ENCODE results near the gene CCDC81.

The CCDC81 gene

GRCh38 chr11:86449993-86450629 is 75.4 kb downstream of the CCDC81 start:
- Histone ChIP-seq H3K27ac (ENCODE audit: low read length) (no peak overlapping the region), H3K9ac (ENCODE audit: low read length in 2 of 2) (no peak overlapping the region), H3K36me3 (ENCODE audit: control insufficient read depth in 2 of 2, insufficient read depth in 2 of 2, low read length in 2 of 2) (peaks cover 10 to 23% of the 10 kb centered on the region in 2 donors), H3K4me3 (ENCODE audit: low read length in 2 of 2) (no peak overlapping the region), H3K27me3 (ENCODE audit: control insufficient read depth in 1 of 2, insufficient read depth in 2 of 2, low read length in 2 of 2) (no peaks in the 10 kb centered on the region), H3K9me3 (ENCODE audit: control insufficient read depth in 2 of 2, low read length in 2 of 2) (no peaks in the 10 kb centered on the region), H3K4me1 (ENCODE audit: control insufficient read depth, insufficient read depth, low read length) (peaks cover 4% of the 10 kb centered on the region)

- H3K36me3 ChIP-seq (ENCODE audit: control insufficient read depth in 2 of 2, insufficient read depth in 2 of 2, low read length in 2 of 2), result no peaks in the 10 kb centered on the region
- H3K4me1 ChIP-seq (ENCODE audit: control insufficient read depth, insufficient read depth, low read length), result peaks cover 12% of the 10 kb centered on the region
- no peak overlapping the region for H3K27ac ChIP-seq (ENCODE audit: low read length)
- no peaks in the 10 kb centered on the region for H3K27me3 ChIP-seq (ENCODE audit: control insufficient read depth in 1 of 2, insufficient read depth in 2 of 2, low read length in 2 of 2)
- no peaks in the 10 kb centered on the region for H3K9me3 ChIP-seq (ENCODE audit: control insufficient read depth in 2 of 2, low read length in 2 of 2)
- H3K9ac ChIP-seq (ENCODE audit: low read length in 2 of 2), result no peak overlapping the region
- H3K4me3 ChIP-seq (ENCODE audit: low read length in 2 of 2), result no peak overlapping the region
These were observed 78.8 kb downstream of the CCDC81 start for GRCh38 chr11:86453290-86454030.

DNA sequence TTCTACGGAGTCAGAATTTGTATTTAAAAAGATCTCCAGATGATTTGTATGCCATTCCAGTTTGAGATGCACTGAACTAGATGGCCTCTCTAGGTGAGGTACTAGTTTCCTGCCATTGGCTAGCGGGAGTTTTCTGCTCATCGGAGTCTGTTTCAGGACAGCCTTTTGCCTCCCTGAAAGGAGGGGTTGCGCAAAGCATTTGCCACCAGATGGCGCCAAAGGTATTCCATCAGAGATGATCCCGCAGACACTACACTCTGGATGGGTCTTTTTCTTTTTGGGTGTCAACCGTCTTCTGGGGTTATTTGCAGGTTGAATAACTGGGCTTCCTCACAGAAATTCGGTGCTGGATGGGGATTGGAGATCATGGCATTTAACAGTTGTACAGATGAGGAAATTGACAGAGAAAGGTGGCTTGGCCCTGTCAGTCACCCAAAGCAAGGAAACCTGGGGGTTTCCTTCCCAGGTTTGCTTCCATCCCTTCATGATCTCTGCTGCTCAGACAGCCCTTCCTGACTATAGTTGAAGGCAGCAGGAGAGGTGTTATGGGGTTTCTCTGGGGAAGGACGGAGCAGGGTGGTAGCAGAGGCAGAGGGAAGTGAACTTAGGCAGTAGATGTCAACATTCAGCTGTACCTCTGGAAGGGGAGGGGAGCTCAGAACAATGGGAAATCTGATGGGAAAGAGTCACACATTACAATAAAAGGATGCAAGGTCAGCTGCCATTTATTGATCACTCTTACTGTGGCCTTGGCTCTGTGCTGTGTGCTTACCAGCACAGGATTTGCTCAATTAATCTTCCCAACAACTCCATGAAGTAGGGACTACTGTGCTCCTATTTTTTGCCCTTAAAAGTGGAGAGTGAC is 81.6 kb downstream of the CCDC81 start:
- H3K36me3 ChIP-seq (ENCODE audit: control insufficient read depth in 2 of 2, insufficient read depth in 2 of 2, low read length in 2 of 2), result no peaks in the 10 kb centered on the region
- H3K27me3 ChIP-seq (ENCODE audit: control insufficient read depth in 1 of 2, insufficient read depth in 2 of 2, low read length in 2 of 2), result no peaks in the 10 kb centered on the region
- peaks cover 27% of the 10 kb centered on the region for H3K4me1 ChIP-seq (ENCODE audit: control insufficient read depth, insufficient read depth, low read length)
- peak overlapping the region; percentile 24 for H3K27ac ChIP-seq (ENCODE audit: low read length)
- H3K9me3 ChIP-seq (ENCODE audit: control insufficient read depth in 2 of 2, low read length in 2 of 2), result no peaks in the 10 kb centered on the region
- no peak overlapping the region for H3K4me3 ChIP-seq (ENCODE audit: low read length in 2 of 2)
- peak overlapping the region in 1 of 2 donors; percentile 47 for H3K9ac ChIP-seq (ENCODE audit: low read length in 2 of 2)

- Histone ChIP-seq H3K9me3 (ENCODE audit: control insufficient read depth in 2 of 2, low read length in 2 of 2) (no peaks in the 10 kb centered on the region), H3K36me3 (ENCODE audit: control insufficient read depth in 2 of 2, insufficient read depth in 2 of 2, low read length in 2 of 2) (peaks cover 3 to 4% of the 10 kb centered on the region in 2 donors), H3K27me3 (ENCODE audit: control insufficient read depth in 1 of 2, insufficient read depth in 2 of 2, low read length in 2 of 2) (no peaks in the 10 kb centered on the region), H3K27ac (ENCODE audit: low read length) (peak overlapping the region; percentile 31), H3K4me3 (ENCODE audit: low read length in 2 of 2) (no peak overlapping the region), H3K4me1 (ENCODE audit: control insufficient read depth, insufficient read depth, low read length) (peaks cover 27% of the 10 kb centered on the region), H3K9ac (ENCODE audit: low read length in 2 of 2) (no peak overlapping the region)
These were observed 83.8 kb downstream of the CCDC81 start for GRCh38 chr11:86458294-86459001.

DNA sequence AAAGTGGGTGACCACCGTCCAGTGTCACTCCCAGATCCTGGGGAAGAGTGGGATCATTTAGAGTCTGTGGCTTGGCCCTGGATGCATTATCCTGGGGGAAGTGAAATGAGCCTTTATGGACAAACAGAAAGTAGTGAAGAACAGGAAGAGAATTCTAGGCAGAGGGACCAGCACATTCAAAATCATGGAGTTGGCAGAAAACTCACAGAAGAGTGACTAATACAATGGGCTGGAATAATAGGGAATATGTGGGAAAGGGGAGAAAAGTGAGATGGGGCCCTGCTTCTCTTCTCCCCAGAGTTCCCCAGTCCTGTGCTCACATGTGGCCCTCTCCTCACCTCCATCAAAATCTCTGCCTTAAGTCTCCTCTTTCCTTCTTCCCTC is 84.3 kb downstream of the CCDC81 start:
- Histone ChIP-seq H3K9me3 (ENCODE audit: control insufficient read depth in 2 of 2, low read length in 2 of 2) (no peaks in the 10 kb centered on the region), H3K27ac (ENCODE audit: low read length) (peak overlapping the region; percentile 31), H3K27me3 (ENCODE audit: control insufficient read depth in 1 of 2, insufficient read depth in 2 of 2, low read length in 2 of 2) (no peaks in the 10 kb centered on the region), H3K9ac (ENCODE audit: low read length in 2 of 2) (no peak overlapping the region), H3K4me3 (ENCODE audit: low read length in 2 of 2) (no peak overlapping the region), H3K36me3 (ENCODE audit: control insufficient read depth in 2 of 2, insufficient read depth in 2 of 2, low read length in 2 of 2) (peaks cover 3 to 4% of the 10 kb centered on the region in 2 donors), H3K4me1 (ENCODE audit: control insufficient read depth, insufficient read depth, low read length) (peaks cover 27% of the 10 kb centered on the region)

DNA sequence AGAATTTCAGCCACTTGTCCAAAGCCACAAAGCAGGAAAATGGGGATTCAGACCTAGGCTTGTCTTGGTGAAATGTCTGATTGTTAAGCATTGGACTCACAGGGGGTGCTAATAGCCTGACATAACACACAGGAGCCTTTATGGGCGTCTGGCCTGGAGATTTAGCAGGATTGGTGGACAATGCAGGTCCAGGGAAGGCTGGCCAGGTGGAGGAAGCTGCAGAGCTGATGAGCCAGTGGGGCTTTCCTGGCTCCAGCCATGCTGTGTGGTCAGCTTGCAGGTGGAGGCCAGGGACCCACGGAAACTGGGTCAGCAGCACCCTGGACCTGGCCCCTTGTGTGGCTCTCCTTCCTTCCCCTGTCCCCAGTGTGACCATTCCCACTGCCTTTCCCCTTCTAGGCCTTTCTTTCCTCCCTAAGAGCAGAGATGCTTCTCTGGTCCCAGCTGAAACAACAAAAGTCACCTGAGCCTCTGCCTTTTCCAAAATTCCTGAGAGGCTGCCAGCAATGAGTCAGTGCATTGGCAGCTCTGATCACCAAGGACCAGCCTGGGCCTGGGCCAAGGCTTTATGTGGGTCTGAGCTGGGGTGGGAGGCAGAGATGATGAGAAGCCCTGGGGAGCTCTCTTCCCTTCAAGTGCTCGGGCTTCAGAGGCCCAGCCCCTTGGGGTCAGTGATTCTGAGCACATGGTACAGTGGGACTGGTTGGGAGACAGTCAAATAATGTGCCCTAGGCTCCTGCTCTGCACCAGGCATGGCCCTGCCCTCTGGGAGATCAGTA is 85.2 kb downstream of the CCDC81 start:
- Histone ChIP-seq H3K4me1 (ENCODE audit: control insufficient read depth, insufficient read depth, low read length) (peaks cover 27% of the 10 kb centered on the region), H3K27ac (ENCODE audit: low read length) (peak overlapping the region; percentile 31), H3K9me3 (ENCODE audit: control insufficient read depth in 2 of 2, low read length in 2 of 2) (no peaks in the 10 kb centered on the region), H3K36me3 (ENCODE audit: control insufficient read depth in 2 of 2, insufficient read depth in 2 of 2, low read length in 2 of 2) (peaks cover 3 to 4% of the 10 kb centered on the region in 2 donors), H3K4me3 (ENCODE audit: low read length in 2 of 2) (no peak overlapping the region), H3K9ac (ENCODE audit: low read length in 2 of 2) (no peak overlapping the region), H3K27me3 (ENCODE audit: control insufficient read depth in 1 of 2, insufficient read depth in 2 of 2, low read length in 2 of 2) (no peaks in the 10 kb centered on the region)

DNA sequence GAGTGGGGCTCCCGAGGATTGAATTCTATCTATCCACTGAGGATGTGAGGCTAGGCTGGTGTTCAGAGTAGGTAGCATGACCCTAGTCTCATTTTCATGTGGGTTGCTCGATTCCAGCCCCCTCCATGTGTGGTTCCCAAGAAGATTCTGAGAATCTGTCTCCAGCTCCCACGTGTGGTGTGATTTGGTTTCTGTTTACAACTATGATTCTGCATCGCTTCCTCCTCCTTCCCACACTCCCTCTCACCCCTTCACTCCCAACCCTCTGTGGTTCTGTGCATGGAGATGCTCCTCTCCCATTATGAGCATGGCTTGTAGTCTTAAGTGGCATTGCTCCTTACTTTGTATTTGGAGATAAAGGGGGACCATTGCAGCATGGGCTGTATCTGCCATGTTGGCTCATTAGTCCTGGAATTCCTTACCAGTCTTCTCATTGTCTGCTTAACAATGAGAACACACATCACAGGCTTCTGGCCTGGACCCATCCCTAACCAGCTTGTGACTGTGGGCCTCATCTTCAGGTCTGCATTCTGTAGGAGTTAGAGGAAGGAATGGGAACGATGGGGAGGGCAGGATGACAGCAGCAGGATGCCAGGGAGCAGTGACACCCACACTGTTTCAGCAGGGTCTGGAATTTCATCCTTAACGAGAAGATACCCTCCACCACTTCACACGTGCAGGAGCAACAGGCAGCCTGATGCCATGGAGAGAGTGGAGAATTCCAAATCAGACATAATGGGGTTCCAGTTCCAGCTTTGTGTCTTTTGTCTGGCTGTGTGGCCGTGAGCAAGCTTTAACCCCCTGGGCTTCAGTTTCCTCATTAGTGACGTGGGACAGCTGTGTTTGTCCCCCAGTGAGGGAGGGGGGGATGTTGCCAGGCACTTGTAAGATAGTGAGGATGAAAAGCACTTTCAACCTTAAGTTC is 86.0 kb downstream of the CCDC81 start:
- Histone ChIP-seq H3K4me1 (ENCODE audit: control insufficient read depth, insufficient read depth, low read length) (peaks cover 27% of the 10 kb centered on the region), H3K4me3 (ENCODE audit: low read length in 2 of 2) (no peak overlapping the region), H3K27me3 (ENCODE audit: control insufficient read depth in 1 of 2, insufficient read depth in 2 of 2, low read length in 2 of 2) (no peaks in the 10 kb centered on the region), H3K9ac (ENCODE audit: low read length in 2 of 2) (no peak overlapping the region), H3K27ac (ENCODE audit: low read length) (peak overlapping the region; percentile 31), H3K9me3 (ENCODE audit: control insufficient read depth in 2 of 2, low read length in 2 of 2) (no peaks in the 10 kb centered on the region), H3K36me3 (ENCODE audit: control insufficient read depth in 2 of 2, insufficient read depth in 2 of 2, low read length in 2 of 2) (peaks cover 3 to 4% of the 10 kb centered on the region in 2 donors)

DNA sequence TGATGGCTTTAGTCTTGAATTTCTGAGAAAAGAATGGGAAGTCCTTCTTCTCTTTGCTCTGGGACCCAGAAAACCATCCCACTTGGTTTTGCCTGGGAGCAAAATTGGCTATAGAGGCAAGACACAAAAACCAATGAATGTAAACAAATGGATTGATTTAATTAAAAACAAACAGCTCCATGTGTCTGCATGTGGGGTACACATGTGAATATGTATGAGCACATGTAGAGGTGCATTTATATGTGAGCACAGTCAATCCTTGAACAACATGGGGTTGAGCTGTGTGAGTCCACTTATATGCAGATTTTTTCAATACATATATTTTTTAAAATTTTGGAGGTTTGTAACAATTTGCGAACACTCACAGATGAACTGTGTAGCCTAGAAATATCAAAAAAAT is 87.2 kb downstream of the CCDC81 start:
- Histone ChIP-seq H3K4me3 (ENCODE audit: low read length in 2 of 2) (no peak overlapping the region), H3K27ac (ENCODE audit: low read length) (no peak overlapping the region), H3K27me3 (ENCODE audit: control insufficient read depth in 1 of 2, insufficient read depth in 2 of 2, low read length in 2 of 2) (no peaks in the 10 kb centered on the region), H3K4me1 (ENCODE audit: control insufficient read depth, insufficient read depth, low read length) (peaks cover 21% of the 10 kb centered on the region), H3K9ac (ENCODE audit: low read length in 2 of 2) (no peak overlapping the region), H3K36me3 (ENCODE audit: control insufficient read depth in 2 of 2, insufficient read depth in 2 of 2, low read length in 2 of 2) (peaks cover 3 to 4% of the 10 kb centered on the region in 2 donors), H3K9me3 (ENCODE audit: control insufficient read depth in 2 of 2, low read length in 2 of 2) (no peaks in the 10 kb centered on the region)

DNA sequence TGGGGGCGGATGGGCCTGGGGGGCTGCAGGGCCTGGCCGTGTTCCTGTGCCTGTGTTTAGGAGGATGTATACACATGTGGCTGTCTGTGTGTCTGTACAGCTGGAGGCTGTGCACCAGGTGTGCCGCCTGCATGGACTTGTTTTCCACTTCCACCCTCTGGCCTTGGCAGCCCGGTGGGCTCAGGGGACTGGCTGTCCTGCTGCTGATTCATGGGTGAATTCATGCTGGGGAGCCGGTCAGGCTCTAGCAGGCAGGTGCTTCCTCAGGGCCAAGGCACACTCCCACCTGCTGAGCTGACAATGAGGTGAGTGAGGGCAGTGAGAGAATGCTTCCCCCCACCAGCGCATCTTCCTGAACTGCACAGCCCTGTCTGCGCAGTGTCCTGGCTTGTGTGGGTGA is 88.4 kb downstream of the CCDC81 start:
- no peak overlapping the region for H3K9ac ChIP-seq (ENCODE audit: low read length in 2 of 2)
- H3K27me3 ChIP-seq (ENCODE audit: control insufficient read depth in 1 of 2, insufficient read depth in 2 of 2, low read length in 2 of 2), result no peaks in the 10 kb centered on the region
- H3K4me1 ChIP-seq (ENCODE audit: control insufficient read depth, insufficient read depth, low read length), result peaks cover 19% of the 10 kb centered on the region
- no peak overlapping the region for H3K27ac ChIP-seq (ENCODE audit: low read length)
- H3K4me3 ChIP-seq (ENCODE audit: low read length in 2 of 2), result no peak overlapping the region
- H3K36me3 ChIP-seq (ENCODE audit: control insufficient read depth in 2 of 2, insufficient read depth in 2 of 2, low read length in 2 of 2), result peaks cover 3 to 4% of the 10 kb centered on the region in 2 donors
- no peaks in the 10 kb centered on the region for H3K9me3 ChIP-seq (ENCODE audit: control insufficient read depth in 2 of 2, low read length in 2 of 2)

Measured in stomach smooth muscle (tissue), 2 donors.